HG03354 (cell line): ENCODE results near the gene RMND1.
"Not testable (repeated sequence)": the region's sequence is repeated elsewhere in the genome, so short reads cannot be mapped to it uniquely, and the experiment has no call there.

ENCODE experiments used
- ATAC-seq: cut with Tn5 transposase; IDR thresholded peaks from one replicate; pipeline ENCODE4 v1.9.1; 2021; ENCODE audit warnings: mild to moderate bottlenecking; ENCODE audit not compliant: unreplicated experiment, poor library complexity, severe bottlenecking

Gene RMND1

DNA sequence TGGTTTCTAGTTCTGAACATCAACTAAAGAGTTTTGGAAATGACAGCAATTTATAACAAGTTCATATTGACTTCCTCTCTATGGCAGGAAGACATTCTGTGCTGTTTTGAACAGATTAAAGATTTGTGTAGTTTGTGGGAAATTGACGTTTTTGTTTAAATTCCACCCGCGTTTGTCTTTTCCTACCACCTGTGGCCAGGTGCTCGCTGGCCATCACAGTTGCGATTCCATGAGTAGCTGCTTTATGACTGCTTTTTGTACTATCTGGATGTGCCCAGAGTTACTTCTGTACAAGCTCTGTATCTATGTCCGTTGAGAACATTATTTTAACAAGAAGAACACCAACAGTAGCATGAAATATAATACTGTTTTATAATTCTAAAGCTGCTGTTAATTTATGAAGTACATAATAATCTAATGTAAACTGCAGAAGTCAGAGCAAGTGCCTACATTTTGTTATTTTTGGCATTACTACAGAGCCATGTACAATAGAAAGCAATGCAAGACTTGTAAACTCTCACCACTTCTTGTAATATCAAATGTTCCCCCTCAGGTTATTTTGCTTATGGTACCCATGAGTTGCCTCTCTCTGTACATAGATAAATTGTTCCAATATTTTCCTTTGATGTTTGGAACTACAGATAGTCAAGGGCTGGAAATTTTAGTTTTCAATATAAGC lies 94.0 kb downstream of the RMND1 start:
- no peak for ATAC-seq

DNA sequence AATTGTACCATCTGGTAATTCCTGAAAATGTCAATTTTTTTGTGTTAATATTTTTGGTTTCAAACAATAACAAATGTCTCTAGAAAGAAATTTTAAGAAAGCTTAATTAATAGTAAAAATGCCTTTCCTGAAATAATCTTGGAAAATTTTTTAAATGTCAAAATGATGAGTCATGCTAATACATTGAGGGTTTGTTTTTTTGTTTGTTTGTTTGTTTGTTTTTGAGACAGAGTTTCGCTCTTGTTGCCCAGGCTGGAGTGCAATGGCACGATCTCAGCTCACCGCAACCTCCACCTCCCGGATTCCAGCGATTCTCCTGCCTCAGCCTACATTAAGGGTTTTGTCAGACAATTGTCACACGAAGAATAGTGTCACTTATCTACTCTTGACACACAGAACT lies 94.9 kb downstream of the RMND1 start:
- ATAC-seq, result not testable (repeated sequence)
